PC-3 (cell line): ENCODE data around the gene TRMU.

Experiments
- CTCF ChIP-seq: fragments of 300-600 bp; sonication (generic); conservative IDR thresholded peaks from 2 replicates; pipeline ENCODE4 v1.5.1; 2017; ENCODE audit warnings: antibody characterized with exemption, low read depth, mild to moderate bottlenecking, low read length
- EZH2 ChIP-seq: fragments of 300-600 bp; sonication (generic); IDR thresholded peaks from one replicate; pipeline ENCODE4 v1.6.1; 2017; ENCODE audit warnings: antibody characterized with exemption, mild to moderate bottlenecking, low read length; ENCODE audit not compliant: unreplicated experiment
- EZH2phosphoT487 ChIP-seq: fragments of 300-600 bp; sonication (generic); IDR thresholded peaks from 2 replicates; pipeline ENCODE4 v1.6.1; 2018; ENCODE audit warnings: mild to moderate bottlenecking, antibody characterized with exemption, low read length, borderline replicate concordance

- TF ChIP-seq CTCF = no peak
- no peak for TF ChIP-seq EZH2
- no peak for TF ChIP-seq EZH2phosphoT487
Measured at GRCh38 chr22:46395145-46395544, 59.6 kb downstream of the TRMU start.
